ENCODE results near the gene TTC33.

Gene TTC33

DNA sequence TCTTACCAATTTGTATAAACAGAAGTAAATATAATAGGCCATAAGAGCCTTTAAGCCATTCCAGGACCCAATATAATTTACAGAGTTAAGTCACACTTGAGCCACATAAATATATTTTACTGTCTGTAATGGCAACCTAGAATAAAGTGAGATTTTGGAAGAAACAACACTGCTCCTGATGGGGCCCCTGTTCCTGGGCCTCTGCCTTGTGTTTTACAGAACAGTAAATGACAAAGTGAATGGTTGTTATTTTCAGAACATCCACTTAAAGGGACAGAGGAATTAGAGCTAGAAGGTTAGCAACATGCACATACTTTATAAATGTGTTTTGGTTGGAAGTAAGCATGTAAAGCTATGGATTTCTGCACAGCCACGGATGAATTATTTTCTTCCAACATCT, 72.5 kb downstream of the TTC33 start:
- Mint-ChIP-seq H3K9me3 (ENCODE audit: low read depth) (no peaks in the 10 kb centered on the region), H3K27me3 (no peaks in the 10 kb centered on the region)

DNA sequence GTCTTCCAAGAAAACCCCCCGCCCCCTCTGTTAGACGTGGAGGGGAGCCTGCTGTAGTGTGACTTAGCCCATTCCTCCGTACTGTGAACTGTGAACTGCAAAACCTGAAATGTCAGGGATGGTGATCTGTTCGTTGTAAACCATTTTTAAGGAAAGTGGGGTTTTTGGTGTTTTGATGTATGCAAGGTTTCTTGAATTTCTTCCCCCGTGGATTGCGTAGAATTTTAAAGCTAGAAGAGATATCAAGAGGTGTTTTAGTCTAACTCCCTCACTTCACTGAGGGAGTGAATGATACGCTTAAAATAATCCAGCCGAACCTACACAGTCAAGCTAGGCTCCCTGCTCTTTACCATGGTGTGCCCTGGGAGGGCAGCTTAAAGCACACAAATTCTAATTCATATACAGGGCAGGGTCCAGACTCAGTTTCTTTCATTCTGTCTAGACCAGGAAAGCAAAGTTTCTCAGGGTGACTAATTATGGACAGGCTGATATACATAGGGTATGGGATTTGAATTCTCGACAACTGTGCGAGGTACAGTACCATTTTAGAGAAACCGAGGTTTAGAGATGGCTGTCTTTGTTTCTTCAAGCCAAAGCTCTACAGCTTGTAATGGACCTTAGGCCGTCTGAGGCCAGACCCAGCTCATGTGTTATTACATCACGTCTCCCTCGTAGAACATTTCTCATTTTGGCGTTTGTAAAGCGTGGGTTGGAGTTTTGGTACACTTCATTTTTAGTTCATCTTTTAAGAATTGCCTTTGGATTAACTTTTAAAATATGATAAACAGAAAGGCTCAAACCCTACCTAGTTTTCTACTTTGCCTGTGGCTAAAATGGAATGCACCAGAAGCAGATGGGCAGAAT, 73.4 kb downstream of the TTC33 start:
- Mint-ChIP-seq H3K36me3 (peaks cover 30% of the 10 kb centered on the region), H3K9me3 (ENCODE audit: low read depth) (no peaks in the 10 kb centered on the region), H3K27ac (peak overlapping the region; percentile 95), H3K4me1 (ENCODE audit: low read depth) (peaks cover 46% of the 10 kb centered on the region), H3K4me3 (peak overlapping the region; percentile 93), H3K27me3 (no peaks in the 10 kb centered on the region)

More for the DNA sequence above, 72.5 kb downstream of the TTC33 start:
- Mint-ChIP-seq H3K4me3 (peak overlapping the region; percentile 93), H3K36me3 (peaks cover 34% of the 10 kb centered on the region), H3K4me1 (ENCODE audit: low read depth) (peaks cover 50% of the 10 kb centered on the region), H3K27ac (peak overlapping the region; percentile 95)

- H3K36me3 Mint-ChIP-seq, result peaks cover 30% of the 10 kb centered on the region
- H3K4me1 Mint-ChIP-seq (ENCODE audit: low read depth), result peaks cover 50% of the 10 kb centered on the region
- H3K4me3 Mint-ChIP-seq, result peak overlapping the region; percentile 93
- H3K9me3 Mint-ChIP-seq (ENCODE audit: low read depth), result no peaks in the 10 kb centered on the region
- H3K27ac Mint-ChIP-seq, result peak overlapping the region; percentile 95
- no peaks in the 10 kb centered on the region for H3K27me3 Mint-ChIP-seq
These were observed 74.2 kb downstream of the TTC33 start for GRCh38 chr5:40681363-40682153.

- no peaks in the 10 kb centered on the region for H3K9me3 Mint-ChIP-seq (ENCODE audit: low read depth)
- peaks cover 25% of the 10 kb centered on the region for H3K36me3 Mint-ChIP-seq
- peak overlapping the region; percentile 95 for H3K27ac Mint-ChIP-seq
- H3K4me1 Mint-ChIP-seq (ENCODE audit: low read depth), result peaks cover 50% of the 10 kb centered on the region
- H3K27me3 Mint-ChIP-seq, result no peaks in the 10 kb centered on the region
- peak overlapping the region; percentile 93 for H3K4me3 Mint-ChIP-seq
These were observed 74.9 kb downstream of the TTC33 start for GRCh38 chr5:40680741-40681362.

DNA sequence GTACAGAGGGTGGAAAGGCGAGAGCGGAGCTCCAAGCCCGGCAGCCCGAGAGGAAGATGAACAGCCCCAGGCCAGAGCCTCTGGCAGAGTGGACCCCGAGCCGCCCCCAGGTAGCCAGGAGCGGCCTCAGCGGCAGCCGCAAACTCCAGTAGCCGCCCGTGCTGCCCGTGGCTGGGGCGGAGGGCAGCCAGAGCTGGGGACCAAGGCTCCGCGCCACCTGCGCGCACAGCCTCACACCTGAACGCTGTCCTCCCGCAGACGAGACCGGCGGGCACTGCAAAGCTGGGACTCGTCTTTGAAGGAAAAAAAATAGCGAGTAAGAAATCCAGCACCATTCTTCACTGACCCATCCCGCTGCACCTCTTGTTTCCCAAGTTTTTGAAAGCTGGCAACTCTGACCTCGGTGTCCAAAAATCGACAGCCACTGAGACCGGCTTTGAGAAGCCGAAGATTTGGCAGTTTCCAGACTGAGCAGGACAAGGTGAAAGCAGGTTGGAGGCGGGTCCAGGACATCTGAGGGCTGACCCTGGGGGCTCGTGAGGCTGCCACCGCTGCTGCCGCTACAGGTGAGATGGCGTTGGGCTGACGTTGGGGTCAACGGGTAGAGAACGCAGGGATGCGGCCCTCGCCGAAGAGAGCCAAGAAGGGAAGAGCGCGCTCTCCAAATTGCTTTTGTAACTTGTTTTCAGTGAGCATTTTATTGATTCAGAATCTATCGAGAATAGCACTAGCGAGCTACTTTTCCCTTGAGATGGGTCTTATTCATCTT, 75.7 kb downstream of the TTC33 start, which contains the start of gene PTGER4:
Gene PTGER4, plus strand, starts transcription at position 3 of the 769 bp plus-strand sequence. CDS start 1,079 bp downstream, outside the sequence.
- Mint-ChIP-seq H3K36me3 (peaks cover 22% of the 10 kb centered on the region), H3K9me3 (ENCODE audit: low read depth) (no peaks in the 10 kb centered on the region), H3K27ac (peak within 1 kb of the TSS; percentile 95), H3K4me3 (peak within 1 kb of the TSS; percentile 93), H3K4me1 (ENCODE audit: low read depth) (peaks cover 49% of the 10 kb centered on the region), H3K27me3 (no peaks in the 10 kb centered on the region)

DNA sequence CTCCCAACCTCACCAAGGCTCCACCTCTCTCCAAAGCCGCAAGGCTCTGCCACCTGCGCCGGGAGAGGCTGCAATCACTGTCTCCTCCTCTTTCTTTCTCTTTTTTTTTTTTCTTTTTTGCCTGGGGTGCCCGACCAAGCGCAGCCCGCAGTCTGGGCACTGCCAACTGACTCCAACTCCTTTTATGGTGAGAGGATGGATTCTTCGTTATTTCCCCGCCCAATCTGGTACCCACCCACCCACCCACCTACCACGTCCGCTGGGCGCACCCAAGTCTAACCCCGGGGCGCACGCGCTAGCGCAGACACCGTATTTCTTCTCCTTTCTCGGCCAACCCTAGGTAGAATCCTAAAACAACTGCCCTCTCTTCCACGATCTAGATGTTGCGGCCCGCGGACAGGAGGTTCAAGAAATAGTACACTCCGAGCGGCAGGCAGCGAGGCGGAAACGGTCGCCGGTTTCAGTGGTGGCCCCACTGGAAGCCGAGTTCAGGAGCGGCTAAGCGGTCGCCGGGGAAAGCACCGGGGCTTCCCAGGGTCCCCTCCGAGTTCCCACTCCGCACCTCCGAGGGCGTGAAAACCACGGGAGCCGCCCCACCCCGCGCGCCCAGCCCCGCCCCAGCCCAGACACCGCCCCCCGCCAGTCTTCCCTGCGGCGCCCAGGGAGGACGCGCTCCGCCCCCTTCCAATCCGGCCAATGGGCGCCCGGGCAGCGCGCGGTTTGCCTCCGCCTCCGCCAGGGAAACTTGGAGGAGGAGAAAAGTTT, 76.4 kb downstream of the TTC33 start:
- Mint-ChIP-seq H3K27me3 (no peaks in the 10 kb centered on the region), H3K9me3 (ENCODE audit: low read depth) (no peaks in the 10 kb centered on the region)

GRCh38 chr5:40678460-40679147, 77.2 kb downstream of the TTC33 start:
- H3K4me1 Mint-ChIP-seq (ENCODE audit: low read depth), result peaks cover 51% of the 10 kb centered on the region
- peak overlapping the region; percentile 94 for H3K27ac Mint-ChIP-seq
- peak overlapping the region; percentile 93 for H3K4me3 Mint-ChIP-seq
- peaks cover 17% of the 10 kb centered on the region for H3K36me3 Mint-ChIP-seq
- no peaks in the 10 kb centered on the region for H3K9me3 Mint-ChIP-seq (ENCODE audit: low read depth)
- H3K27me3 Mint-ChIP-seq, result no peaks in the 10 kb centered on the region

More for the DNA sequence above, 76.4 kb downstream of the TTC33 start:
- Mint-ChIP-seq H3K36me3 (peaks cover 22% of the 10 kb centered on the region), H3K27ac (peak overlapping the region; percentile 95), H3K4me1 (ENCODE audit: low read depth) (peaks cover 49% of the 10 kb centered on the region), H3K4me3 (peak overlapping the region; percentile 93)

DNA sequence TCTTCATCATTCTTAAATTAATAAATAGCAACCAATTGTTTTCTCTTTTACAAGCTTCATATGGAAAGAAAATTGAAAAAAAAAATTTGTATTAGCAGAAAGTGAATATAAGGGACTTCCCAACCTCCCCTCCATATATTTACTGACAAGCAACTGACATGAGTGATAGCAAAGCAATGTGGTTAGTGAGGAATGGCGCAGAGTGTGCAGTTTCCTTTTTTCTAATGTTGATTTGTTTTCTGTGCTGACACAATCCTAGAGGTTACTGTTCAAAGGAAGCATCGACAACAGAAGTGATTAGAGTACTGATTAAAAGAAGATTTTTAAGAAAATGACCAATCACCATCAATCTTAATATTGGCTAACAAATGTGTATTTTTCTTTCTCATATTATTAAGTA, 77.7 kb downstream of the TTC33 start:
- H3K27ac Mint-ChIP-seq, result no peak overlapping the region
- peaks cover 13% of the 10 kb centered on the region for H3K36me3 Mint-ChIP-seq
- H3K9me3 Mint-ChIP-seq (ENCODE audit: low read depth), result no peaks in the 10 kb centered on the region
- peak overlapping the region; percentile 64 for H3K4me3 Mint-ChIP-seq
- no peaks in the 10 kb centered on the region for H3K27me3 Mint-ChIP-seq
- H3K4me1 Mint-ChIP-seq (ENCODE audit: low read depth), result peaks cover 53% of the 10 kb centered on the region

- H3K27me3 Mint-ChIP-seq, result no peaks in the 10 kb centered on the region
These were observed 78.3 kb downstream of the TTC33 start for GRCh38 chr5:40677456-40677855.

DNA sequence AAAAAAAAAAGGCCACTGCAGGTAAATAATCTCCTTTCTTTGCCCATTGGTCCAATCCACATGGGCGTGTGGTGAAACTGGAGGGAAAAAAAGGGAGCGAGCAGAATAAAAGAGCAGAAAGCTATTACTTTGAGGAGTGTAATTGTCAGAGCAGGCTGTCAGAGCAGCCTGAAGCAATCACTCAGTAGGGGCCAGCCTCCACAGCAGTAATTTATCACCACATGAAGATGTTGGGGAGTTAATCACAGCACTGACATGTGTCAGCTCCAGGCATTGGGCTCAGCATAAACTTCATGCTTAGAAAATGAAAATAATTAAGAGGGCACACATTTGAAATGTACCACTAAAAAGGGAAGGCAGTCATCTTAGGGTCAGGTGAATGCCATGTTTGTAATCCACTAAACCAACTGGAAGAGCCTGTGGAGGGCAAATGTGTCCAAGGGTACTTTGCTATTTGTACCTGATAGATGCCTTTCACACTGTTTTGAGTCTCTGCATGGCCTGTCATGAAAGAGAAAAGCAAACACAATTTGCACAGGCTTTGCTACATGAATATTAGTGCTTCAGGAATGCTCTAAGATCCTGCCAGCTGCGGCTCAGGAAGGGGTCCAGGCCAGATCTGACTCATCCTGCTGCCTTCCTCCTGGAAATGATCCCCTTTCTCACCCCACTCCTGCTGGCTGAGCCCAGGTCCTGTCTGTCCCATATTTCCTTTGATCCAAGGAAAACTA, 79.0 kb downstream of the TTC33 start:
- H3K9me3 Mint-ChIP-seq (ENCODE audit: low read depth), result no peaks in the 10 kb centered on the region
- peaks cover 63% of the 10 kb centered on the region for H3K4me1 Mint-ChIP-seq (ENCODE audit: low read depth)

More at GRCh38 chr5:40677456-40677855, 78.3 kb downstream of the TTC33 start:
- H3K27ac Mint-ChIP-seq, result peak overlapping the region; percentile 50
- H3K36me3 Mint-ChIP-seq, result peaks cover 13% of the 10 kb centered on the region
- H3K4me3 Mint-ChIP-seq, result no peak overlapping the region
- H3K4me1 Mint-ChIP-seq (ENCODE audit: low read depth), result peaks cover 58% of the 10 kb centered on the region
- no peaks in the 10 kb centered on the region for H3K9me3 Mint-ChIP-seq (ENCODE audit: low read depth)

DNA sequence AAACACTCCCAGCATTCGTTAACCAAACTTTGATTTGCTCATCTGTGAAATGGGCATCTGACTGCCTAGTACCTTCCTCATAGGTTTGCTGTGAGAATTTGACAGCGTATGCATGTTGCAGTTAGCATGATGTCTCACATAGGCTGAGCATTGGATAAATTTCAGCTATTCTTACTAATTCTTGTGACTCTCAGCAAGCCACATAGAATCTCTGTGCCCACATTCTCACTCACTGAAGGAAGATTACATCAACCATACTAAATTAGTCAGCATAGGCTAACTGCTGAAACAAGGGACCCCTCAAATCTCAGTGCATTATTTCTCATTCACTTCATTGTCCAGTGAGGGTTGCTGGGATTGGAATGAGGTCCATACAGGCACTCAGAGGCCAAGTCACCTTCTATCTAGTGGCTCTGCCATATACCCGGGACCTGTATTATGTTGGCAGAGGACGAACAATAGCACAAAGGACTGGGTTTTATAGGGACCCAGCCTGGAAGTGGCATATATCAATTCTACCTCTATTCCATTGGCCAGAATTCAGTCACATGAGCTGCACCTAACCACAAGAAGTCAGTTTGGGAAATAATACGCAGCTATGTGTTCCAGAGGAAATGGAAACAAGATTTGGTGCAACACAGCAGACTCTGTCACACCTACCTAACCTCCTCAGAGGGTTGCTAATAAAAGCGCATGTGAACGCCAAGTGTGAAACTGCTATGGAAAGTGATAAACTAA, 80.2 kb downstream of the TTC33 start:
- Mint-ChIP-seq H3K4me3 (peak overlapping the region; percentile 20), H3K9me3 (ENCODE audit: low read depth) (no peaks in the 10 kb centered on the region), H3K27me3 (no peaks in the 10 kb centered on the region), H3K36me3 (peaks cover 3% of the 10 kb centered on the region), H3K4me1 (ENCODE audit: low read depth) (peaks cover 74% of the 10 kb centered on the region), H3K27ac (peak overlapping the region; percentile 88)

More for the DNA sequence above, 79.0 kb downstream of the TTC33 start:
- Mint-ChIP-seq H3K4me3 (peak overlapping the region; percentile 23), H3K27me3 (no peaks in the 10 kb centered on the region), H3K36me3 (peaks cover 7% of the 10 kb centered on the region), H3K27ac (peak overlapping the region; percentile 88)

GRCh38 chr5:40674661-40675235, 81.0 kb downstream of the TTC33 start:
- Mint-ChIP-seq H3K36me3 (no peaks in the 10 kb centered on the region), H3K9me3 (ENCODE audit: low read depth) (no peaks in the 10 kb centered on the region), H3K4me3 (no peak overlapping the region), H3K27me3 (no peaks in the 10 kb centered on the region), H3K27ac (no peak overlapping the region), H3K4me1 (ENCODE audit: low read depth) (peaks cover 82% of the 10 kb centered on the region)

Measured in activated naive CD8-positive, alpha-beta T cell (primary cell).